ENCODE data around the gene AFF3. TPM values are rescaled to one million over a fixed set of nuclear protein-coding genes. Genes with fewer than 3 reads are reported as not detected.
"Not testable (repeated sequence)": the region's sequence is repeated elsewhere in the genome, so short reads cannot be mapped to it uniquely, and the experiment has no call there.

AFF3 gene
- total and polyA plus RNA-seq, 5 donors, result 4.0 to 22.0 (median 17.8) TPM

- no peak for ATAC-seq
- intact Hi-C loops (cut with DNase I), result no loop called here
- DNase-seq, result no peak
- Histone ChIP-seq H3K4me1 (ENCODE audit: control insufficient read depth, insufficient read depth, low read length) (no peaks in the 10 kb centered on the region), H3K27ac (ENCODE audit: low read length) (no peak overlapping the region), H3K27me3 (ENCODE audit: control insufficient read depth, insufficient read depth) (no peaks in the 10 kb centered on the region), H3K9me3 (ENCODE audit: control insufficient read depth, low read length) (no peaks in the 10 kb centered on the region), H3K4me3 (ENCODE audit: low read length) (no peak overlapping the region)
- WGBS, result 76% methylated on average over 3 of the region's 3 CpGs
These were observed 621.6 kb downstream of the AFF3 start for GRCh38 chr2:99520813-99521212.

GRCh38 chr2:99520195-99520594 lies 622.2 kb downstream of the AFF3 start:
- no peak overlapping the region for H3K4me3 ChIP-seq (ENCODE audit: low read length)
- no peaks in the 10 kb centered on the region for H3K9me3 ChIP-seq (ENCODE audit: control insufficient read depth, low read length)
- 92% methylated on average over 4 of the region's 4 CpGs for WGBS
- intact Hi-C loops (cut with DNase I), result no loop called here
- H3K27me3 ChIP-seq (ENCODE audit: control insufficient read depth, insufficient read depth), result no peaks in the 10 kb centered on the region
- no peak overlapping the region for H3K27ac ChIP-seq (ENCODE audit: low read length)
- DNase-seq, result no peak
- H3K4me1 ChIP-seq (ENCODE audit: control insufficient read depth, insufficient read depth, low read length), result no peaks in the 10 kb centered on the region
- no peak for ATAC-seq

- Histone ChIP-seq H3K27me3 (ENCODE audit: control insufficient read depth, insufficient read depth) (no peaks in the 10 kb centered on the region), H3K27ac (ENCODE audit: low read length) (no peak overlapping the region), H3K4me3 (ENCODE audit: low read length) (no peak overlapping the region), H3K9me3 (ENCODE audit: control insufficient read depth, low read length) (no peaks in the 10 kb centered on the region), H3K4me1 (ENCODE audit: control insufficient read depth, insufficient read depth, low read length) (no peaks in the 10 kb centered on the region)
- no peak for DNase-seq
- ATAC-seq, result no peak
- intact Hi-C loops (cut with DNase I), result no loop called here
- WGBS, result 76% methylated on average over 4 of the region's 4 CpGs
These were observed 628.0 kb downstream of the AFF3 start for GRCh38 chr2:99514357-99514756.

GRCh38 chr2:99512181-99512591 lies 630.2 kb downstream of the AFF3 start:
- H3K27ac ChIP-seq (ENCODE audit: low read length), result no peak overlapping the region
- intact Hi-C loops (cut with DNase I), result no loop called here

GRCh38 chr2:99509387-99509786 lies 633.0 kb downstream of the AFF3 start:
- intact Hi-C loops (cut with DNase I), result no loop called here
- H3K4me1 ChIP-seq (ENCODE audit: control insufficient read depth, insufficient read depth, low read length), result no peaks in the 10 kb centered on the region
- H3K27ac ChIP-seq (ENCODE audit: low read length), result no peak overlapping the region
- WGBS, result 80% methylated on average over 4 of the region's 4 CpGs
- H3K4me3 ChIP-seq (ENCODE audit: low read length), result no peak overlapping the region
- no peaks in the 10 kb centered on the region for H3K9me3 ChIP-seq (ENCODE audit: control insufficient read depth, low read length)
- ATAC-seq (no peak), DNase-seq (no peak)
- no peaks in the 10 kb centered on the region for H3K27me3 ChIP-seq (ENCODE audit: control insufficient read depth, insufficient read depth)

More at GRCh38 chr2:99512181-99512591, 630.2 kb downstream of the AFF3 start:
- ATAC-seq (peak; percentile 60 to 71), DNase-seq (no peak)
- H3K4me3 ChIP-seq (ENCODE audit: low read length), result no peak overlapping the region
- WGBS, result 23% methylated on average over 1 of the region's 1 CpG
- no peaks in the 10 kb centered on the region for H3K27me3 ChIP-seq (ENCODE audit: control insufficient read depth, insufficient read depth)
- H3K9me3 ChIP-seq (ENCODE audit: control insufficient read depth, low read length), result no peaks in the 10 kb centered on the region
- no peaks in the 10 kb centered on the region for H3K4me1 ChIP-seq (ENCODE audit: control insufficient read depth, insufficient read depth, low read length)

- H3K27ac ChIP-seq (ENCODE audit: low read length), result no peak overlapping the region
- intact Hi-C loops (cut with DNase I), result no loop called here
- H3K4me1 ChIP-seq (ENCODE audit: control insufficient read depth, insufficient read depth, low read length), result no peaks in the 10 kb centered on the region
- H3K4me3 ChIP-seq (ENCODE audit: low read length), result no peak overlapping the region
- H3K27me3 ChIP-seq (ENCODE audit: control insufficient read depth, insufficient read depth), result no peaks in the 10 kb centered on the region
- ATAC-seq, result peak in 1 of 2 donors; percentile 47
- no peak for DNase-seq
- 66% methylated on average over 7 of the region's 7 CpGs for WGBS
- H3K9me3 ChIP-seq (ENCODE audit: control insufficient read depth, low read length), result no peaks in the 10 kb centered on the region
These were observed 634.2 kb downstream of the AFF3 start for GRCh38 chr2:99507937-99508818.

GRCh38 chr2:99504844-99505584 lies 637.4 kb downstream of the AFF3 start:
- Histone ChIP-seq H3K27me3 (ENCODE audit: control insufficient read depth, insufficient read depth) (no peaks in the 10 kb centered on the region), H3K4me1 (ENCODE audit: control insufficient read depth, insufficient read depth, low read length) (no peaks in the 10 kb centered on the region), H3K27ac (ENCODE audit: low read length) (no peak overlapping the region), H3K4me3 (ENCODE audit: low read length) (no peak overlapping the region), H3K9me3 (ENCODE audit: control insufficient read depth, low read length) (no peaks in the 10 kb centered on the region)
- intact Hi-C loops (cut with DNase I), result no loop called here
- no peak for ATAC-seq
- WGBS, result 47% methylated on average over 4 of the region's 4 CpGs
- no peak for DNase-seq

- H3K9me3 ChIP-seq (ENCODE audit: control insufficient read depth, low read length); intact Hi-C loops (cut with DNase I); H3K27me3 ChIP-seq (ENCODE audit: control insufficient read depth, insufficient read depth); ATAC-seq; H3K4me3 ChIP-seq (ENCODE audit: low read length); H3K27ac ChIP-seq (ENCODE audit: low read length); H3K4me1 ChIP-seq (ENCODE audit: control insufficient read depth, insufficient read depth, low read length); DNase-seq: not testable (repeated sequence)
- 89% methylated on average over 8 of the region's 8 CpGs for WGBS
These were observed 638.6 kb downstream of the AFF3 start for GRCh38 chr2:99503662-99504416.

GRCh38 chr2:99496021-99496420 lies 646.4 kb downstream of the AFF3 start:
- no peak overlapping the region for H3K27ac ChIP-seq (ENCODE audit: low read length)
- intact Hi-C loops (cut with DNase I), result loop anchor here in 1 of 4 donors (10.0 kb wide), 1 partner anchor 161 kb away; the partner anchor contains the start of genes EIF5B and TXNDC9
- DNase-seq (no peak), ATAC-seq (no peak)
- H3K4me1 ChIP-seq (ENCODE audit: control insufficient read depth, insufficient read depth, low read length), result no peaks in the 10 kb centered on the region
- 83% methylated on average over 2 of the region's 2 CpGs for WGBS
- H3K27me3 ChIP-seq (ENCODE audit: control insufficient read depth, insufficient read depth), result no peaks in the 10 kb centered on the region
- H3K4me3 ChIP-seq (ENCODE audit: low read length), result no peak overlapping the region
- H3K9me3 ChIP-seq (ENCODE audit: control insufficient read depth, low read length), result no peaks in the 10 kb centered on the region

Data from right cardiac atrium (tissue), 5 donors.